ENCODE results near the gene LRRC63.

The LRRC63 gene

GRCh38 chr13:46297361-46297811 lies 85.7 kb downstream of the LRRC63 start:
- H3K36me3 ChIP-seq (ENCODE audit: control insufficient read depth in 1 of 2, insufficient read depth in 2 of 2, low read length in 2 of 2): no peaks in the 10 kb centered on the region
- no peaks in the 10 kb centered on the region for H3K27me3 ChIP-seq (ENCODE audit: control insufficient read depth in 1 of 2, insufficient read depth in 2 of 2, low read length in 2 of 2)
- H3K27ac ChIP-seq (ENCODE audit: low read depth, low read length): no peak overlapping the region
- H3K9ac ChIP-seq (ENCODE audit: low read depth in 1 of 2, low read length in 2 of 2): no peak overlapping the region
- H3K4me1 ChIP-seq (ENCODE audit: control insufficient read depth in 1 of 2, insufficient read depth in 2 of 2, low read length in 2 of 2): peaks cover 6 to 10% of the 10 kb centered on the region in 2 donors
- H3K9me3 ChIP-seq (ENCODE audit: control insufficient read depth in 1 of 2, low read length in 2 of 2): no peaks in the 10 kb centered on the region
- H3K4me3 ChIP-seq (ENCODE audit: low read depth in 1 of 2, low read length in 2 of 2): no peak overlapping the region

- Histone ChIP-seq H3K36me3 (ENCODE audit: control insufficient read depth in 1 of 2, insufficient read depth in 2 of 2, low read length in 2 of 2) (no peaks in the 10 kb centered on the region), H3K4me3 (ENCODE audit: low read depth in 1 of 2, low read length in 2 of 2) (no peak overlapping the region), H3K27ac (ENCODE audit: low read depth, low read length) (no peak overlapping the region), H3K9ac (ENCODE audit: low read depth in 1 of 2, low read length in 2 of 2) (no peak overlapping the region), H3K4me1 (ENCODE audit: control insufficient read depth in 1 of 2, insufficient read depth in 2 of 2, low read length in 2 of 2) (no peaks in the 10 kb centered on the region), H3K9me3 (ENCODE audit: control insufficient read depth in 1 of 2, low read length in 2 of 2) (no peaks in the 10 kb centered on the region), H3K27me3 (ENCODE audit: control insufficient read depth in 1 of 2, insufficient read depth in 2 of 2, low read length in 2 of 2) (no peaks in the 10 kb centered on the region)
These were observed 92.1 kb downstream of the LRRC63 start for GRCh38 chr13:46303742-46304385.

- Histone ChIP-seq H3K9me3 (ENCODE audit: control insufficient read depth in 1 of 2, low read length in 2 of 2) (no peaks in the 10 kb centered on the region), H3K4me1 (ENCODE audit: control insufficient read depth in 1 of 2, insufficient read depth in 2 of 2, low read length in 2 of 2) (no peaks in the 10 kb centered on the region), H3K9ac (ENCODE audit: low read depth in 1 of 2, low read length in 2 of 2) (no peak overlapping the region), H3K27ac (ENCODE audit: low read depth, low read length) (no peak overlapping the region), H3K36me3 (ENCODE audit: control insufficient read depth in 1 of 2, insufficient read depth in 2 of 2, low read length in 2 of 2) (no peaks in the 10 kb centered on the region), H3K27me3 (ENCODE audit: control insufficient read depth in 1 of 2, insufficient read depth in 2 of 2, low read length in 2 of 2) (no peaks in the 10 kb centered on the region), H3K4me3 (ENCODE audit: low read depth in 1 of 2, low read length in 2 of 2) (no peak overlapping the region)
These were observed 92.8 kb downstream of the LRRC63 start for GRCh38 chr13:46304546-46304945.

GRCh38 chr13:46307554-46307953 lies 95.8 kb downstream of the LRRC63 start:
- Histone ChIP-seq H3K9ac (ENCODE audit: low read depth in 1 of 2, low read length in 2 of 2) (no peak overlapping the region), H3K27ac (ENCODE audit: low read depth, low read length) (no peak overlapping the region), H3K27me3 (ENCODE audit: control insufficient read depth in 1 of 2, insufficient read depth in 2 of 2, low read length in 2 of 2) (no peaks in the 10 kb centered on the region), H3K4me1 (ENCODE audit: control insufficient read depth in 1 of 2, insufficient read depth in 2 of 2, low read length in 2 of 2) (no peaks in the 10 kb centered on the region), H3K9me3 (ENCODE audit: control insufficient read depth in 1 of 2, low read length in 2 of 2) (no peaks in the 10 kb centered on the region), H3K4me3 (ENCODE audit: low read depth in 1 of 2, low read length in 2 of 2) (no peak overlapping the region), H3K36me3 (ENCODE audit: control insufficient read depth in 1 of 2, insufficient read depth in 2 of 2, low read length in 2 of 2) (no peaks in the 10 kb centered on the region)

- Histone ChIP-seq H3K4me1 (ENCODE audit: control insufficient read depth in 1 of 2, insufficient read depth in 2 of 2, low read length in 2 of 2) (no peaks in the 10 kb centered on the region), H3K9ac (ENCODE audit: low read depth in 1 of 2, low read length in 2 of 2) (no peak overlapping the region), H3K27me3 (ENCODE audit: control insufficient read depth in 1 of 2, insufficient read depth in 2 of 2, low read length in 2 of 2) (no peaks in the 10 kb centered on the region), H3K27ac (ENCODE audit: low read depth, low read length) (no peak overlapping the region), H3K4me3 (ENCODE audit: low read depth in 1 of 2, low read length in 2 of 2) (no peak overlapping the region), H3K9me3 (ENCODE audit: control insufficient read depth in 1 of 2, low read length in 2 of 2) (no peaks in the 10 kb centered on the region), H3K36me3 (ENCODE audit: control insufficient read depth in 1 of 2, insufficient read depth in 2 of 2, low read length in 2 of 2) (no peaks in the 10 kb centered on the region)
These were observed 98.3 kb downstream of the LRRC63 start for GRCh38 chr13:46310066-46310465.

- Histone ChIP-seq H3K4me1 (ENCODE audit: control insufficient read depth in 1 of 2, insufficient read depth in 2 of 2, low read length in 2 of 2) (no peaks in the 10 kb centered on the region), H3K4me3 (ENCODE audit: low read depth in 1 of 2, low read length in 2 of 2) (no peak overlapping the region), H3K27ac (ENCODE audit: low read depth, low read length) (no peak overlapping the region), H3K27me3 (ENCODE audit: control insufficient read depth in 1 of 2, insufficient read depth in 2 of 2, low read length in 2 of 2) (no peaks in the 10 kb centered on the region), H3K36me3 (ENCODE audit: control insufficient read depth in 1 of 2, insufficient read depth in 2 of 2, low read length in 2 of 2) (no peaks in the 10 kb centered on the region), H3K9me3 (ENCODE audit: control insufficient read depth in 1 of 2, low read length in 2 of 2) (no peaks in the 10 kb centered on the region), H3K9ac (ENCODE audit: low read depth in 1 of 2, low read length in 2 of 2) (no peak overlapping the region)
These were observed 99.5 kb downstream of the LRRC63 start for GRCh38 chr13:46311217-46311616.

GRCh38 chr13:46313024-46313423 lies 101.3 kb downstream of the LRRC63 start:
- H3K9me3 ChIP-seq (ENCODE audit: control insufficient read depth in 1 of 2, low read length in 2 of 2): no peaks in the 10 kb centered on the region
- no peaks in the 10 kb centered on the region for H3K36me3 ChIP-seq (ENCODE audit: control insufficient read depth in 1 of 2, insufficient read depth in 2 of 2, low read length in 2 of 2)
- H3K4me3 ChIP-seq (ENCODE audit: low read depth in 1 of 2, low read length in 2 of 2): no peak overlapping the region
- H3K27me3 ChIP-seq (ENCODE audit: control insufficient read depth in 1 of 2, insufficient read depth in 2 of 2, low read length in 2 of 2): no peaks in the 10 kb centered on the region
- no peak overlapping the region for H3K9ac ChIP-seq (ENCODE audit: low read depth in 1 of 2, low read length in 2 of 2)
- H3K27ac ChIP-seq (ENCODE audit: low read depth, low read length): no peak overlapping the region
- no peaks in the 10 kb centered on the region for H3K4me1 ChIP-seq (ENCODE audit: control insufficient read depth in 1 of 2, insufficient read depth in 2 of 2, low read length in 2 of 2)

- Histone ChIP-seq H3K9ac (ENCODE audit: low read depth in 1 of 2, low read length in 2 of 2) (no peak overlapping the region), H3K27ac (ENCODE audit: low read depth, low read length) (no peak overlapping the region), H3K36me3 (ENCODE audit: control insufficient read depth in 1 of 2, insufficient read depth in 2 of 2, low read length in 2 of 2) (no peaks in the 10 kb centered on the region), H3K9me3 (ENCODE audit: control insufficient read depth in 1 of 2, low read length in 2 of 2) (no peaks in the 10 kb centered on the region), H3K4me3 (ENCODE audit: low read depth in 1 of 2, low read length in 2 of 2) (no peak overlapping the region), H3K4me1 (ENCODE audit: control insufficient read depth in 1 of 2, insufficient read depth in 2 of 2, low read length in 2 of 2) (no peaks in the 10 kb centered on the region), H3K27me3 (ENCODE audit: control insufficient read depth in 1 of 2, insufficient read depth in 2 of 2, low read length in 2 of 2) (no peaks in the 10 kb centered on the region)
These were observed 101.9 kb downstream of the LRRC63 start for GRCh38 chr13:46313432-46314257.

- Histone ChIP-seq H3K27me3 (ENCODE audit: control insufficient read depth in 1 of 2, insufficient read depth in 2 of 2, low read length in 2 of 2) (no peaks in the 10 kb centered on the region), H3K4me1 (ENCODE audit: control insufficient read depth in 1 of 2, insufficient read depth in 2 of 2, low read length in 2 of 2) (no peaks in the 10 kb centered on the region)
These were observed 102.9 kb downstream of the LRRC63 start for GRCh38 chr13:46314587-46314986.

GRCh38 chr13:46315036-46315435 lies 103.3 kb downstream of the LRRC63 start:
- Histone ChIP-seq H3K27me3 (ENCODE audit: control insufficient read depth in 1 of 2, insufficient read depth in 2 of 2, low read length in 2 of 2) (no peaks in the 10 kb centered on the region), H3K27ac (ENCODE audit: low read depth, low read length) (no peak overlapping the region)

More at GRCh38 chr13:46314587-46314986, 102.9 kb downstream of the LRRC63 start:
- H3K9me3 ChIP-seq (ENCODE audit: control insufficient read depth in 1 of 2, low read length in 2 of 2): no peaks in the 10 kb centered on the region
- no peak overlapping the region for H3K27ac ChIP-seq (ENCODE audit: low read depth, low read length)
- no peak overlapping the region for H3K9ac ChIP-seq (ENCODE audit: low read depth in 1 of 2, low read length in 2 of 2)
- no peak overlapping the region for H3K4me3 ChIP-seq (ENCODE audit: low read depth in 1 of 2, low read length in 2 of 2)
- no peaks in the 10 kb centered on the region for H3K36me3 ChIP-seq (ENCODE audit: control insufficient read depth in 1 of 2, insufficient read depth in 2 of 2, low read length in 2 of 2)

More at GRCh38 chr13:46315036-46315435, 103.3 kb downstream of the LRRC63 start:
- H3K4me1 ChIP-seq (ENCODE audit: control insufficient read depth in 1 of 2, insufficient read depth in 2 of 2, low read length in 2 of 2): no peaks in the 10 kb centered on the region
- no peaks in the 10 kb centered on the region for H3K9me3 ChIP-seq (ENCODE audit: control insufficient read depth in 1 of 2, low read length in 2 of 2)
- H3K36me3 ChIP-seq (ENCODE audit: control insufficient read depth in 1 of 2, insufficient read depth in 2 of 2, low read length in 2 of 2): no peaks in the 10 kb centered on the region
- no peak overlapping the region for H3K4me3 ChIP-seq (ENCODE audit: low read depth in 1 of 2, low read length in 2 of 2)
- no peak overlapping the region for H3K9ac ChIP-seq (ENCODE audit: low read depth in 1 of 2, low read length in 2 of 2)
